Measurements from ENCODE around the gene PTRHD1.

DNA sequence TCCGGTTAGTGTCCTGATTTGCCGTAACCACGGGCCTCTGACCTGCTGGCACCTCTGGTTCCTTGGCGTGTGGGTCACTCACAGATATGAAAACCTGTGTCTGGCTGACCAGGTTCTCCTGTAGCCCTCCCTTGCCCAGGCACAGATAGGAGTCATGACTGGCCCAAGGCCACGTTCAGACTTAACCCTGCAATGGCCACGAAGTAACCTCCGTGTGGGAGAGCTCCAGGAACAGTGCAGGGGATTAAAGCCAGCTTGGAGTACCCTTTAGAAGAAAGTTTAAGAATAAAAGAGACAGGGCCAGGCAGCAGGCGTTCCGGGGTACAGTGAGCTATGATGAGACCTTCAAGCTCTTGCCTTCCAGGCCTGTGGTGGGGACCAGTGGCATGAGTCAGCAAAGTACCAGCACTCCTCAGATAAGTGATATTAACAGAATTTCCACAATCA is 25.6 kb upstream of the PTRHD1 start:
- TF ChIP-seq, protein P1, sequence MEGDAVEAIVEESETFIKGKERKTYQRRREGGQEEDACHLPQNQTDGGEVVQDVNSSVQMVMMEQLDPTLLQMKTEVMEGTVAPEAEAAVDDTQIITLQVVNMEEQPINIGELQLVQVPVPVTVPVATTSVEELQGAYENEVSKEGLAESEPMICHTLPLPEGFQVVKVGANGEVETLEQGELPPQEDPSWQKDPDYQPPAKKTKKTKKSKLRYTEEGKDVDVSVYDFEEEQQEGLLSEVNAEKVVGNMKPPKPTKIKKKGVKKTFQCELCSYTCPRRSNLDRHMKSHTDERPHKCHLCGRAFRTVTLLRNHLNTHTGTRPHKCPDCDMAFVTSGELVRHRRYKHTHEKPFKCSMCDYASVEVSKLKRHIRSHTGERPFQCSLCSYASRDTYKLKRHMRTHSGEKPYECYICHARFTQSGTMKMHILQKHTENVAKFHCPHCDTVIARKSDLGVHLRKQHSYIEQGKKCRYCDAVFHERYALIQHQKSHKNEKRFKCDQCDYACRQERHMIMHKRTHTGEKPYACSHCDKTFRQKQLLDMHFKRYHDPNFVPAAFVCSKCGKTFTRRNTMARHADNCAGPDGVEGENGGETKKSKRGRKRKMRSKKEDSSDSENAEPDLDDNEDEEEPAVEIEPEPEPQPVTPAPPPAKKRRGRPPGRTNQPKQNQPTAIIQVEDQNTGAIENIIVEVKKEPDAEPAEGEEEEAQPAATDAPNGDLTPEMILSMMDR (IDR thresholded peaks at IDR 0.05; ENCODE audit: control extremely low read depth in 1 of 3, insufficient read depth in 1 of 3, low read depth in 1 of 3, low read length in 3 of 3): no peak
- TF ChIP-seq JUN (IDR thresholded peaks at IDR 0.05; ENCODE audit: low read depth, low read length) (no peak), RNF2 (IDR thresholded peaks at IDR 0.05; ENCODE audit: borderline replicate concordance, low read depth, low read length, missing control alignments, poor library complexity, severe bottlenecking) (no peak), POLR2A (IDR thresholded peaks at IDR 0.05; ENCODE audit: control extremely low read depth in 1 of 2, low read depth in 2 of 2, low read length in 2 of 2) (no peak), EP300 (IDR thresholded peaks at IDR 0.05; ENCODE audit: borderline replicate concordance in 1 of 2, low read depth in 2 of 2, low read length in 2 of 2) (no peak), MAFK (IDR thresholded peaks at IDR 0.05; ENCODE audit: low read depth, low read length) (no peak)
- TF ChIP-seq, protein P2, sequence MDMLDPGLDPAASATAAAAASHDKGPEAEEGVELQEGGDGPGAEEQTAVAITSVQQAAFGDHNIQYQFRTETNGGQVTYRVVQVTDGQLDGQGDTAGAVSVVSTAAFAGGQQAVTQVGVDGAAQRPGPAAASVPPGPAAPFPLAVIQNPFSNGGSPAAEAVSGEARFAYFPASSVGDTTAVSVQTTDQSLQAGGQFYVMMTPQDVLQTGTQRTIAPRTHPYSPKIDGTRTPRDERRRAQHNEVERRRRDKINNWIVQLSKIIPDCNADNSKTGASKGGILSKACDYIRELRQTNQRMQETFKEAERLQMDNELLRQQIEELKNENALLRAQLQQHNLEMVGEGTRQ (IDR thresholded peaks at IDR 0.05; ENCODE audit: low read length): no peak
- TF ChIP-seq, protein P3, sequence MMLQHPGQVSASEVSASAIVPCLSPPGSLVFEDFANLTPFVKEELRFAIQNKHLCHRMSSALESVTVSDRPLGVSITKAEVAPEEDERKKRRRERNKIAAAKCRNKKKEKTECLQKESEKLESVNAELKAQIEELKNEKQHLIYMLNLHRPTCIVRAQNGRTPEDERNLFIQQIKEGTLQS (IDR thresholded peaks at IDR 0.05; ENCODE audit: insufficient read depth, low read depth, low read length): no peak
